Upper lobe of left lung (tissue), 6 donors: ENCODE data around the gene PITPNM3. TPM values are rescaled to one million over a fixed set of nuclear protein-coding genes. Genes with fewer than 3 reads are reported as not detected.
A peak's percentile ranks its signal among the peaks of the same experiment; 100 is the strongest.

Experiments used
- ATAC-seq, 2 donors: fragments of 200-7000 bp; cut with Tn5 transposase; one replicate each; pipeline ENCODE4 v1.9.1; 2022; ENCODE audit warnings: mild to moderate bottlenecking in 2 of 2, moderate library complexity in 2 of 2; ENCODE audit not compliant: low FRiP score in 2 of 2
- DNase-seq, 2 donors: peaks; one replicate each; pipeline ENCODE4 v3.0.0-alpha.2; 2019 to 2020
- H3K27ac ChIP-seq, 4 donors: fragments of 200-600 bp; sonication (generic); one replicate each; pipeline ENCODE4 v1.5.1; 2016 to 2019
- H3K27me3 ChIP-seq, 4 donors: fragments of 200-600 bp; sonication (generic); one replicate each; pipeline ENCODE4 v1.5.1; 2017 to 2019
- H3K36me3 ChIP-seq, 4 donors: fragments of 200-600 bp; sonication (generic); one replicate each; pipeline ENCODE4 v1.5.1; 2016 to 2019
- H3K4me1 ChIP-seq, 4 donors: fragments of 200-600 bp; sonication (generic); one replicate each; pipeline ENCODE4 v1.5.1; 2018 to 2019
- H3K4me3 ChIP-seq, 4 donors: fragments of 200-600 bp; sonication (generic); one replicate each; pipeline ENCODE4 v1.5.1; 2017 to 2019; ENCODE audit warnings: mild to moderate bottlenecking in 2 of 4, moderate library complexity in 1 of 4
- H3K9me3 ChIP-seq, 4 donors: fragments of 200-600 bp; sonication (generic); one replicate each; pipeline ENCODE4 v1.5.1; 2018 to 2019
- CTCF ChIP-seq, 6 experiments: fragments of 450-650 bp in 4 of 6; fragments of 200-600 bp in 2 of 6; sonication (generic) in 2 of 6; IDR thresholded peaks; one replicate each; pipeline ENCODE4 v1.5.1; 2016 to 2019; ENCODE audit warnings: antibody characterized with exemption in 6 of 6
- EP300 ChIP-seq, 4 donors: sonication (generic); formaldehyde crosslinking; IDR thresholded peaks; one replicate each; pipeline ENCODE4 v1.5.1; 2017; ENCODE audit warnings: antibody characterized with exemption in 4 of 4, control low read depth in 2 of 4
- POLR2A ChIP-seq, 4 donors: fragments of 450-650 bp; IDR thresholded peaks; one replicate each; pipeline ENCODE4 v1.5.1; 2016 to 2017; ENCODE audit warnings: antibody characterized with exemption in 4 of 4, mild to moderate bottlenecking in 2 of 4
- POLR2AphosphoS5 ChIP-seq, 2 donors: sonication (generic); formaldehyde crosslinking; IDR thresholded peaks; one replicate each; pipeline ENCODE4 v1.5.1; 2017; ENCODE audit warnings: antibody characterized with exemption in 2 of 2
- WGBS, 2 donors: methylation state at CpG; one replicate each; pipeline ENCODE4 v1.1.5; 2017 to 2018; 5-methylcytosine and 5-hydroxymethylcytosine counted together
- total RNA-seq, 6 donors: library from RNA; depleted of rRNA in 4 of 6; stranded (reverse); fragments of >200 nt in 4 of 6; gene quantifications; one replicate each; pipeline versions ENCODE4 v1.1.0 to v1.2.1, GENCODE V29; 2016 to 2021
- donor health status: DM: no; HTN: no; CAD: no; lungs with moderate emphysema.
- donor health status: DM: no; HTN: yes; CAD: no; lungs with severe emphysema.

The PITPNM3 gene
- total RNA-seq, 6 donors from 2014 or later, result 10.3 to 16.3 (median 12.5) TPM

GRCh38 chr17:6476076-6476809 lies 80.1 kb downstream of the PITPNM3 start:
- Histone ChIP-seq H3K4me1 (peaks cover 0 to 6% (median 4%) of the 10 kb centered on the region in 4 donors), H3K9me3 (no peaks in the 10 kb centered on the region), H3K4me3 (no peak overlapping the region), H3K27me3 (no peaks in the 10 kb centered on the region), H3K27ac (no peak overlapping the region), H3K36me3 (no peaks in the 10 kb centered on the region)
- DNase-seq (no peak), ATAC-seq (no peak)
- WGBS, 2 donors, result 67 to 68% methylated on average over 8 of the region's 8 CpGs
- TF ChIP-seq CTCF (IDR thresholded peaks at IDR 0.05) (no peak), EP300 (IDR thresholded peaks at IDR 0.05) (no peak), POLR2AphosphoS5 (IDR thresholded peaks at IDR 0.05) (no peak), POLR2A (IDR thresholded peaks at IDR 0.05) (no peak)

- Histone ChIP-seq H3K4me3 (no peak overlapping the region), H3K27ac (no peak overlapping the region), H3K9me3 (no peaks in the 10 kb centered on the region), H3K27me3 (no peaks in the 10 kb centered on the region), H3K4me1 (peaks cover 0 to 6% (median 4%) of the 10 kb centered on the region in 4 donors), H3K36me3 (no peaks in the 10 kb centered on the region)
- TF ChIP-seq EP300 (IDR thresholded peaks at IDR 0.05) (no peak), POLR2A (IDR thresholded peaks at IDR 0.05) (no peak), CTCF (IDR thresholded peaks at IDR 0.05) (no peak), POLR2AphosphoS5 (IDR thresholded peaks at IDR 0.05) (no peak)
- ATAC-seq (no peak), DNase-seq (no peak)
- 72 to 83% methylated on average over 4 of the region's 4 CpGs for WGBS, 2 donors
Observed at GRCh38 chr17:6475411-6475810, 80.9 kb downstream of the PITPNM3 start.

- peaks cover 0 to 2% (median 0%) of the 10 kb centered on the region in 4 donors for H3K36me3 ChIP-seq
- DNase-seq (no peak), ATAC-seq (no peak)
- WGBS, 2 donors, result 70 to 92% methylated on average over 7 of the region's 7 CpGs
- H3K4me3 ChIP-seq, result no peak overlapping the region
- H3K27me3 ChIP-seq, result no peaks in the 10 kb centered on the region
- no peak overlapping the region for H3K27ac ChIP-seq
- peaks cover 0 to 6% (median 4%) of the 10 kb centered on the region in 4 donors for H3K4me1 ChIP-seq
- no peaks in the 10 kb centered on the region for H3K9me3 ChIP-seq
- TF ChIP-seq POLR2A (IDR thresholded peaks at IDR 0.05), result no peak
Observed at GRCh38 chr17:6474906-6475305, 81.4 kb downstream of the PITPNM3 start.

- Histone ChIP-seq H3K9me3 (no peaks in the 10 kb centered on the region), H3K4me1 (peaks cover 0 to 6% (median 3%) of the 10 kb centered on the region in 4 donors), H3K36me3 (peaks cover 0 to 3% (median 0%) of the 10 kb centered on the region in 4 donors), H3K27me3 (no peaks in the 10 kb centered on the region), H3K27ac (no peak overlapping the region), H3K4me3 (no peak overlapping the region)
- 90 to 95% methylated on average over 22 of the region's 22 CpGs for whole genome bisulfite sequencing, 2 donors
- DNase-seq (no peak), ATAC-seq (no peak)
- TF ChIP-seq EP300 (IDR thresholded peaks at IDR 0.05) (no peak), POLR2AphosphoS5 (IDR thresholded peaks at IDR 0.05) (no peak), CTCF (IDR thresholded peaks at IDR 0.05) (no peak), POLR2A (IDR thresholded peaks at IDR 0.05) (no peak)
Observed at GRCh38 chr17:6474376-6474775, 82.0 kb downstream of the PITPNM3 start.

GRCh38 chr17:6473128-6473767 lies 83.1 kb downstream of the PITPNM3 start:
- Histone ChIP-seq H3K4me1 (peaks cover 0 to 6% (median 3%) of the 10 kb centered on the region in 4 donors), H3K36me3 (peaks cover 0 to 3% (median 0%) of the 10 kb centered on the region in 4 donors), H3K27me3 (no peaks in the 10 kb centered on the region), H3K4me3 (no peak overlapping the region), H3K9me3 (no peaks in the 10 kb centered on the region), H3K27ac (no peak overlapping the region)
- peak in 1 of 2 donors; percentile 85 for DNase-seq
- peak; percentile 79 to 84 for ATAC-seq
- TF ChIP-seq CTCF (IDR thresholded peaks at IDR 0.05) (peak; percentile 87 to 96 (median 92)), POLR2AphosphoS5 (IDR thresholded peaks at IDR 0.05) (no peak), EP300 (IDR thresholded peaks at IDR 0.05) (no peak), POLR2A (IDR thresholded peaks at IDR 0.05) (no peak)
- WGBS, 2 donors, result 41 to 83% methylated on average over 7 to 14 of the region's 14 CpGs
